GM03348 (cell line): ENCODE data around the gene BEST1.
"Not testable (repeated sequence)": the region's sequence is repeated elsewhere in the genome, so short reads cannot be mapped to it uniquely, and the experiment has no call there.

Source experiments
- DNase-seq: peaks from one replicate; pipeline ENCODE4 v3.0.0; 2012; ENCODE audit warnings: low spot score

The BEST1 gene

DNA sequence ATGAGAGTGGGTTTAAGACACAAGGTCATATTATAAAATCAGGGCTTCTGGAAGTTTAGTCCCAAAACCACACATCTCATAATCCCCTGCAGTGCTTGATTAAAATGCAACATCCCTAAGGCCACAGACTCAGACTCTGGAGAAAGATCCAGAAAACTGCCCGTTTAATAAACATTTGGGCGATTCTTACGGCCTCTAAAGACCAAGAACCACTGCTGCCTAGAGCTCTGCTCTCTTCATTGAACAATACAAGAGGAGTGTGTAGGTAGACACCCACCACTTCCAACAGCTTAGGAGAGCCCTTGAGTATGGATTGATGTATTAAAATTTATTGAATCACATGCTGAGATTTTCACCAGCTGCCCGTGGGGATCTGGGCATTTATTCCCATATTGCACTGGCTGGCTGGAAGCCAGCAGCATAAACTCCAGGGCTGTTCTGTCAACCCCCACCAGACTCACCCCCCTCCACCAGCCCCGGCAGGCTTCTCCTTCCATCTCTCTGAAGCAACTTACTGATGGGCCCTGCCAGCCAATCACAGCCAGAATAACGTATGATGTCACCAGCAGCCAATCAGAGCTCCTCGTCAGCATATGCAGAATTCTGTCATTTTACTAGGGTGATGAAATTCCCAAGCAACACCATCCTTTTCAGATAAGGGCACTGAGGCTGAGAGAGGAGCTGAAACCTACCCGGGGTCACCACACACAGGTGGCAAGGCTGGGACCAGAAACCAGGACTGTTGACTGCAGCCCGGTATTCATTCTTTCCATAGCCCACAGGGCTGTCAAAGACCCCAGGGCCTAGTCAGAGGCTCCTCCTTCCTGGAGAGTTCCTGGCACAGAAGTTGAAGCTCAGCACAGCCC is 749 bp upstream of the BEST1 start:
- DNase-seq = peak; percentile 94

- no peak for DNase-seq
Measured at GRCh38 chr11:61951484-61952135, 1.5 kb downstream of the BEST1 start.

DNA sequence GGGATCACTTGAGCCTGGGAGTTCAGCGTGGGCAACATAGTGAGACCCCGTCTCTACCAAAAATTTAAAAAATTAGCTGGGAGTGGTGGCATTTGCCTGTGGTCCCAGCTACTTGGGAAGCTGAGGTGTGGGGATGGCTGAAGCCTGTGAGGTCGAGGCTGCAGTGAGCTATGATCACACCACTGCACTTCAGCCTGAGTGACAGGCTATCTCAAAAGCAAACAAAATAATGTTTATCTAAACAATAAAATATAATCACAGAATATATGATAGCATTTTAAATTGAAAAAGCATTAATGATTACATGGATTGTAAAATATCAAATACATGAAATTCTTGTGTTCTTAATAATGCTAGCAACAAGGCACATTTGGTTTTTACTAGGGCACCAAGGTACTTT is 2.7 kb downstream of the BEST1 start:
- DNase-seq = no peak

GRCh38 chr11:61953632-61954031 is 3.5 kb downstream of the BEST1 start:
- DNase-seq = not testable (repeated sequence)

DNA sequence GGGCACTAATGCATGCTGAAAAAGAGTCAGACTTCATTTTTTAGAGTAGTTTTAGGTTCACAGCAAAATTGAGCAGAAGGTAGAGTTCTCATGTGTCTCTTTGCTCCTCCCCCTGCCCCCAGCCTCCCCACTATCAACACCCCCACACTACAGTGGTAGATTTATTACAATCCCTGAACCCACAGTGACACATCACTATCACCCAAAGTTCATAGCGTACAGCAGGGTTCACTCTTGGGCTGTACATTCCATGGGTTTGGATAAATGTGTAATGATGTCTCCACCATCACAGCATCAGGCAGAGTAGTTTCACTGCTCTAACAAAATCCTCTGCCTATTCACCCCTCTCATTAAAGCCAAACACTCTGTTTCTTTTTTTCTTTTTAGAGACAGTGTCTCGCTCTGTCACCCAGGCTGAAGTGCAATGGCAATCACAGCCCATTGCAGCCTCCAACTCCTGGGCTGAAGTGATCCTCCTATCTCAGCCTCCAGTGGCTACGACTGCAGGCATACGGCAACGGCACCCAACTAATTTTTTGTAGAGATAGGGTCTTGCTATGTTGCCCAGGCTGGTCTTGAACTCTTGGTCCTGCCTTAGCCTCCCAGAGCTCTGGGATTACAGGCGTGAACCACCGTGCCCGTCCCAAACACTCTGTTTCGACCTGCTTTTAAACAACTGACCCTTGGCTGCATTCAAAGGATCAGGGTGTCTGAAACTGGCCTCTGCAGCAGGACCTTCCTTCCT is 4.1 kb downstream of the BEST1 start:
- DNase-seq = no peak

- DNase-seq = peak; percentile 90
Measured at GRCh38 chr11:61954851-61955421, 4.8 kb downstream of the BEST1 start.

- DNase-seq = peak; percentile 51
Measured at GRCh38 chr11:61955422-61956135, 5.4 kb downstream of the BEST1 start.

DNA sequence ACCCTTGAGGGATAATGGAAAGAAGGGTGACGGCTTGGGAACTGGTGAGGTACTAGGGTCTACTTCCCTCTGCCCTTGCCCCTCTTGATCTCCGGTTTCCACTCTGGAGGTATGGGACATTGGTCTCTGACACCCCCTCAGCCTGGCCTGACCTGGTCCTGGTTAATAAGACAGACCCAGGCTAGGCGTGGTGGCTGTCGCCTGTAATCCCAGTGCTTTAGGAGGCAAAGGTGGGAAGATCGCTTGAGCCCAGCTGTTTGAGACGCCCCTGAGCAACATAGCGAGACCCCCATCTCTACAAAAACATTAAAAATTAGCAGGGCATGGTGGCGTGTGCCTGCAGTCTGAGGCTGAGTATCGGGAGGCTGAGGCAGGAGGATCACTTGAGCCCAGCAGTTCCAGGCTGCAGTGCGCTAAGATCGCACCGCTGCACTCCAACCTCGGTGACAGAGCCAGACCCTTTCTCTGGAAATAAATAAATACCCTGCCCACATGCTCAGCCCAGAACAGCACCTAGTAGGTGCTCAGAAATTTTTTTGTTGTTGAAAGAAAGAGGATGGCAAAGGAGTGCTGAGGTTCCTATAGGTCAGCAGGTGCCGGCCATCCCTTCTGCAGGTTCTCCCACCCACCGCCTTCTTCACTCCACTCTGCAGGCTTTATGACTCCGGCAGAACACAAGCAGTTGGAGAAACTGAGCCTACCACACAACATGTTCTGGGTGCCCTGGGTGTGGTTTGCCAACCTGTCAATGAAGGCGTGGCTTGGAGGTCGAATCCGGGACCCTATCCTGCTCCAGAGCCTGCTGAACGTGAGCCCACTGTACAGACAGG is 6.3 kb downstream of the BEST1 start:
- no peak for DNase-seq

DNA sequence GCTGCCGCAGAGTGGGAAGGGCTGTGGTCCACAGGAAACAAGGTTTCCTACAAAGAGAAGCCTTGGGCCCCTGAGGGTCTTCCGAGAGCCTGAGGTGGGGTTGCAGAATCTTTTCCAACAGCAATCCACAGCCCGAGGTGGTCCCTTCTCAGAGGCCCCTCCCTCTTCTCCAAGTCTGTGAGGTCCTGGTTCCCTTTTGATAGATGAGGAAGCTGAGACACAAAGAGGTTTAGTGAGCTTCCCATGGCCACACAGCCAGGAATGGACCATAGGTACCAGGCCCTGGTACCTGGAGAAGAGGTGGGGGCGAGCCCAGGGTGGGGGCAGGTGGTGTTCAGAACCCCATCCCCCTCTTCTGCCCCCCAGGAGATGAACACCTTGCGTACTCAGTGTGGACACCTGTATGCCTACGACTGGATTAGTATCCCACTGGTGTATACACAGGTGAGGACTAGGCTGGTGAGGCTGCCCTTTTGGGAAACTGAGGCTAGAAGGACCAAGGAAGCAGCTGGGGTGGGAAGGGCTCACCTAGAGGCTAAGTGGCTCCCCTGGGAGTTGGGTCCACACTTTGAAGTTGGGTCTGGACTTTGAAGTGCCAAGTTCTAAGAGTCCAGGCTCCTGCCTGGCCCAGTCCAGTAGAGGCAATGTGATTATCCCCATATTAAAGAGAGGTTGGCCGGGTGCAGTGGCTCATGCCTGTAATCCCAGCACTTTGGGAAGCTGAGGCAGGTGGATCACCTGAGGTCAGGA is 7.0 kb downstream of the BEST1 start:
- DNase-seq = peak; percentile 0

- peak; percentile 0 for DNase-seq
Measured at GRCh38 chr11:61958590-61958989, 8.4 kb downstream of the BEST1 start.

GRCh38 chr11:61959114-61959513 is 9.0 kb downstream of the BEST1 start:
- DNase-seq = no peak

DNA sequence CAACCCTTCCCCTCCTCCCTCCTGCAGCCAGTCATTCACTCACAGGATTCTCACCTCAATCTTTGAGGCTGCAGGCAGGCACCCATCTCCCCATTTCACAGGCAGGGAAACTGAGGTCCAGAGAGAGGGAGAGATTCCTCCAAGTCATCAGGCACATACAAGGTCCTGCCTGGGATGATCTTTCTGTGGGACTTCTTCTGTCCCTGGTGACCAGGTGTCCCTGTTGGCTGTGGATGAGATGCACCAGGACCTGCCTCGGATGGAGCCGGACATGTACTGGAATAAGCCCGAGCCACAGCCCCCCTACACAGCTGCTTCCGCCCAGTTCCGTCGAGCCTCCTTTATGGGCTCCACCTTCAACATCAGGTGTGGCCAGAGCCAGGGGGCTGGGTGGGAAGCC is 9.5 kb downstream of the BEST1 start:
- no peak for DNase-seq

DNA sequence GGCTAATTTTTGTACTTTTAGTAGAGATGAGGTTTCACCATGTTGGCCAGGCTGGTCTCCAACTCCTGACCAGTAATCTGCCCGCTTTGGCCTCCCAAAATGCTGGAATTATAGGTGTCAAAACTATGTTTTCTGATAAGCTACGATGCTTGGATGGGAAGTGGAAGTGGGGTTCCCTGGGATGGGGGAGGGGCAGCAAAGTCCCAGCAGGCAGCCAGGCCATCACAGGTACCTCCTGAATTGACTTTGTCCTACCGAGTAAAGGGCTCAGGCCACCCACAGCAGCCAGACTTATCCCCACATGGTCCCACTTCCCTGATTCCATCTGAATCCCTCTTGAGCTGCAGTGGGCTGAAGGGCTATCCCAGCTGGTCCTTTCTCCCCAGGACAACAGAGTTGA is 10.4 kb downstream of the BEST1 start:
- DNase-seq = no peak

DNA sequence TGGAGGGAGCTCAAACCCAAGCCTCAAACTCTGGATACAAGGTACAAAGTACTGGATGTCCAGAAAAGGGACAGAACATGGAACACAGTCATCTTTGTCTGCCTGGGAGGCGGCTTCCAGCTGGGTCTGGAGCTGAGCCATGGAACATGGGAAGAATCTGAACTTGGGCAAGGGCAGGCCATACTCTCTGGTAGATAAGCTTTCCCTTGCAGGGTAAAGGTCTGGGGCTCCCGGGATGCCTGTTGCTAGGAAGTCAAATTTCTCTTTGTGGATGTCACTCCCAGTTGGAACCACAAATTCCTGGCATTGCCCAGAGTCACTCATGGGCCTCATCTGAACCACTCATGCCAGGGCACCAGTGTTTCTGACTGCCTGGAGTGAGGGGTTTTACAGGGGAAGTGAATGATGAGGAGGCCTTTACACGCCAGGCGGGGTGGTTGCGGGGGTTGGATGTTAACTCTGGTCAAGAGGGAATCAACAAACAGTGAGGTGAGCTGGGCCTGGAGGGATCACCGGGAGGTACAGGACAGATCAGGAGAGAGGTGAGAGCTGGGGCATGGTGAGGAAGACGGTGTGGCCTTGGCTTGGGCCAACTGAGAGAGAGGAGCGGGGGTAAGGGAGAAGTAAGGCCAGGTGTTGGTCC is 11.5 kb downstream of the BEST1 start:
- no peak for DNase-seq

GRCh38 chr11:61962213-61963015 is 12.3 kb downstream of the BEST1 start:
- DNase-seq = no peak

DNA sequence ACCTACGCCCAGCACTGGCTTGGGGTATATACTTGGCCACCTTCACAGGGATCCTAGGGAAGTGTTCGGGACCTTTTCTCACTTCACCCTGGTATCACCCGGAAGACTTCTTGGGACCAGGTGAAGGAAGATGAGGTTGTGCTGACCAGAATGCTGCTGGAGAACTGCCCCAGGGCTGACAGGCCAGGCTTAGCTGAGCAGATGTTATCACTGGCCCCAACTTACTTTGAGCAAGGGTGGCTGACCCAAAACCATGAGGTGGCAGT is 12.8 kb downstream of the BEST1 start:
- no peak for DNase-seq

DNA sequence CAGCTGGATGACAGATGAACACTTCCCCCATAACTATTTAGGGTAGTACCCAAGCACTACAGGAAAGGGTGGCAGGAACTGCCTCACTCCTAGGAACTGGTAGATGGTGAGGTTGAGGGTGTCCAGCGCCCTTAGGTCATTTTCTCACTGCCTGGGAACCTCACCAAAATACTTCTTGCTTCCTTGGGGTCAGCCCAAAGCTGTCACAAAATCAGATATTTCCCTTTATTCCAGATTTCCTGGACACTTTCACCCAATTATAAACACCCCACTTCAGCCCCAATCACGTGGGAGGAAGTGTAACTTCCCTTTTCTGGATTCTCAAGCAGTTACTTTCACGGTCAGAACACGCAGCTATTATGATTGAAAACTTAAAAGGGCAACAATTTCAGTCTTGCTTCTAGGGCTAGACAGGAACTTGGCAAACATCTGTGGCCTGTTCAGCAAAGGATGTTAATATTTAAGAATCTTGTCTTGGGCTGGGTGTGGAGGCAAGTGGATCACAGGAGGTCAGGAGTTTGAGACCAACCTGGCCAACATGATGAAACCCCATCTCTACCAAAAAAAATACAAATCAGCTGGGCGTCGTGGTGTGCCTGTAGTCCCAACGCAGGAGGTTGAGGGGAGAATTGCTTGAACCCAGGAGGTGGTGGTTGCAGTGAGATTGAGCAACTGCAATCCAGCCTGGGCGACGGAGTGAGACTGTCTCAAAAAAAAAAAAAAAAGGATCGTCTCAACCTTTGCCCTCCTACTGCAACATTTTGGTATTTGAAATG is 13.3 kb downstream of the BEST1 start:
- DNase-seq = peak; percentile 49

- DNase-seq = no peak
Measured at GRCh38 chr11:61964058-61964665, 14.0 kb downstream of the BEST1 start.
